ENCODE measurements around the gene ABI3BP.

DNA sequence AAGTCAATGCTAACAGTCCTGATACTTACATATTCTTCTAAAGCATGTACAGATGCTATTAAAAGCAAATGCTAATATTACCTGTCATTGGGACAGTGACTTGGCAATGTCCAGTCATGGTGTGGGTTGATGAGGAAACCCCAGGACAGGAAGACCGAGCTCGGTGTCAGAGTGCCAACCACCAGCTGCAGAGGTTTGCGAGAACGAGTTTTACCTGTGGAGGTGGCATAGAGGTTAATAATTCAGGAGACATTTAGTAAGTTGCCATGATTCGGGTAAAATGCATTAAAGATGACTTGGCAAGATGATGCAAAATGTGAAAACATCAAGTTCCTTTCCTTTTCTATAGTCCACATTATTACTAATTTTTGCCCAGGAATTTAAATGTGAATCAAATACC, 94.5 kb downstream of the ABI3BP start:
- no peak for TF ChIP-seq POLR2A (IDR thresholded peaks at IDR 0.05; ENCODE audit: extremely low read depth, insufficient read length)
- TF ChIP-seq CTCF (IDR thresholded peaks at IDR 0.05; ENCODE audit: low read depth, low read length), result no peak
- TF ChIP-seq, protein P1, sequence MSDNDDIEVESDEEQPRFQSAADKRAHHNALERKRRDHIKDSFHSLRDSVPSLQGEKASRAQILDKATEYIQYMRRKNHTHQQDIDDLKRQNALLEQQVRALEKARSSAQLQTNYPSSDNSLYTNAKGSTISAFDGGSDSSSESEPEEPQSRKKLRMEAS (IDR thresholded peaks at IDR 0.05; ENCODE audit: low read depth, low read length), result no peak
- TF ChIP-seq MYC (IDR thresholded peaks at IDR 0.05; ENCODE audit: low read depth, low read length), result no peak

All from NB4 (cell line).